Astrocyte (in vitro differentiated cells and primary cell): ENCODE data around the gene MAP1A.

Experiments
- CTCF ChIP-seq: IDR thresholded peaks from 2 replicates; pipeline ENCODE4 v1.5.1; 2011; ENCODE audit warnings: low read depth, mild to moderate bottlenecking, inconsistent platforms, low read length, moderate library complexity; ENCODE audit not compliant: insufficient read depth
- EZH2 ChIP-seq: IDR thresholded peaks from 2 replicates; pipeline ENCODE4 v1.6.1; 2012; ENCODE audit warnings: mild to moderate bottlenecking, low read length, inconsistent platforms; ENCODE audit not compliant: insufficient read depth

GRCh38 chr15:43492673-43493601 lies 24.5 kb upstream of the MAP1A start, which contains the start of gene TP53BP1:
- no peak for TF ChIP-seq CTCF
- TF ChIP-seq EZH2 = no peak
